Measurements from ENCODE around the gene CLCN2.

The CLCN2 gene

DNA sequence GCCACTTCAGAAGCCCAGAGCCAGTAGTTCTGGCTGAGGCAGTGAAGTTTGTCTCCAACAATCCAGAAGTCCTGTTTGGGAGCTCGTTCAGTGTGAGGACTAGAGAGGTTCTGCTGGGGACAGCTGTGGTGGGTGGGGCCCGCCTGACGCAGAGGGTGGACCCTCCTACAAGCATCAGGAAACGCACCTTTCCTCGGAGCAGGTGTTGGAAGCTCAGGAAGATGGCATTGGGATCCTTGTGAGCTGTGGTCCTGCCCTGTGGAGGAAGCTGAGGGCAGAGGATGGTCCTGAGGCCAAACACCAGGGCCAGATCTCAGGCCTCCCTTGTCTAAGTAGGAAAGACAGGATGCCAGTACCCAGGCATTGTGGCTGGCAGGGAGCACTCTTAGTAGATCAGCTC is 11.5 kb upstream of the CLCN2 start:
- no peak for DNase-seq
- no peak overlapping the region for H3K4me3 Mint-ChIP-seq

DNA sequence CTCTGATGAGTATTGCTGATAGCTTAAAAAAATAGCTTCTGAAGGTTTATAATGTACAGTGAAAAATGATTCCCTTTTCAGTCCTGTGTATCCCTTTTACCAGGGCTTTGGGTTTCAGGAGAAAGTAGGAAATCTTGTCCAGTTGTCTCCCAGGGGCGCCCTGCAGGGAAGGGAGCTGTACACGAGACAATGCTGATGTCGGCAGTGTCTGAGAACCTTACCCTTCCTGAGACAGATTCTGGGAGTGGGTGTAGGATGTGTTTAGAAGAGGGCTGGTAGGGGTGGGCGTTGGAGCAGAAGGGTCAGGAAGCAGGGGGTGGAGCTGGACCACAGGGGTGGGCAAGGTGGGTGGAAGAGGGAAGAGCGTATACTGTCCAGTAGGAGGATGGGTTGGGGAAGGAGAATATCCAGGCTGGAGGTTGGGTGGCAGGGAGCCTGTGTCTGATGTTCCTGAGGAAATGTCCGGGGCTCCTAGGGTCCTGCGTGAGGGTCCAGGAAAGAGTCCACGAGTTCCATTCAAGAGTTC is 11.0 kb upstream of the CLCN2 start:
- H3K27me3 Mint-ChIP-seq (ENCODE audit: low read depth, poor library complexity): peaks cover 15% of the 10 kb centered on the region
- H3K27ac Mint-ChIP-seq: no peak overlapping the region
- TF ChIP-seq, protein P1, sequence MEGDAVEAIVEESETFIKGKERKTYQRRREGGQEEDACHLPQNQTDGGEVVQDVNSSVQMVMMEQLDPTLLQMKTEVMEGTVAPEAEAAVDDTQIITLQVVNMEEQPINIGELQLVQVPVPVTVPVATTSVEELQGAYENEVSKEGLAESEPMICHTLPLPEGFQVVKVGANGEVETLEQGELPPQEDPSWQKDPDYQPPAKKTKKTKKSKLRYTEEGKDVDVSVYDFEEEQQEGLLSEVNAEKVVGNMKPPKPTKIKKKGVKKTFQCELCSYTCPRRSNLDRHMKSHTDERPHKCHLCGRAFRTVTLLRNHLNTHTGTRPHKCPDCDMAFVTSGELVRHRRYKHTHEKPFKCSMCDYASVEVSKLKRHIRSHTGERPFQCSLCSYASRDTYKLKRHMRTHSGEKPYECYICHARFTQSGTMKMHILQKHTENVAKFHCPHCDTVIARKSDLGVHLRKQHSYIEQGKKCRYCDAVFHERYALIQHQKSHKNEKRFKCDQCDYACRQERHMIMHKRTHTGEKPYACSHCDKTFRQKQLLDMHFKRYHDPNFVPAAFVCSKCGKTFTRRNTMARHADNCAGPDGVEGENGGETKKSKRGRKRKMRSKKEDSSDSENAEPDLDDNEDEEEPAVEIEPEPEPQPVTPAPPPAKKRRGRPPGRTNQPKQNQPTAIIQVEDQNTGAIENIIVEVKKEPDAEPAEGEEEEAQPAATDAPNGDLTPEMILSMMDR (IDR thresholded peaks at IDR 0.05): no peak
- H3K9me3 Mint-ChIP-seq: no peaks in the 10 kb centered on the region
- no peak for DNase-seq
- peaks cover 31% of the 10 kb centered on the region for H3K4me1 Mint-ChIP-seq
- H3K36me3 Mint-ChIP-seq (ENCODE audit: low read depth): peaks cover 29% of the 10 kb centered on the region
- H3K4me3 Mint-ChIP-seq: no peak overlapping the region

More for the DNA sequence above, 11.5 kb upstream of the CLCN2 start:
- no peak overlapping the region for H3K27ac Mint-ChIP-seq
- TF ChIP-seq, protein P1 (IDR thresholded peaks at IDR 0.05): no peak
- H3K4me1 Mint-ChIP-seq: peaks cover 36% of the 10 kb centered on the region
- H3K36me3 Mint-ChIP-seq (ENCODE audit: low read depth): peaks cover 23% of the 10 kb centered on the region
- no peaks in the 10 kb centered on the region for H3K9me3 Mint-ChIP-seq
- peaks cover 15% of the 10 kb centered on the region for H3K27me3 Mint-ChIP-seq (ENCODE audit: low read depth, poor library complexity)

DNA sequence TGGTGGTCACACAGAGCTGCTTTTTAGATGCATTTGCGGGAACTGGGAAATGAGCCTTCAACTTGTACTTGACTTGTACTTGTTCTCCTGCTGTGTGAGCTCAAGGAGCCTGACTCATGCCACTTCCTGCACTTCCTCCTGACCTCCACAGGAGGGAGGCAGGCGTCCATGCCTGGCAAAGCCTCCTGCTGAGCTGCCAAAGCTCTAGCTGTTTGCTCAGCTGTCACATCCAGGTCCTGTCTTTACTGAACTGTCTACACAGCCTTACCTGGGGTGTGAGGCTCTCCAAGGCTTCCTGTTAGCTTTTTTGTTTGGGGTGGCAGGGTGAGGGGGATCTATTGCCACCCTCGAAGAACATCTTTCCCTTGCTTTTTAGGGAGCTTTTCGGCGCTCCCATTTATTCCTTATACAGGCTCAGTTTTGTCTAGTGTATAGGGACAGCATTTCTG is 10.2 kb upstream of the CLCN2 start:
- Mint-ChIP-seq H3K36me3 (ENCODE audit: low read depth) (peaks cover 37% of the 10 kb centered on the region), H3K27me3 (ENCODE audit: low read depth, poor library complexity) (peaks cover 12% of the 10 kb centered on the region), H3K4me1 (peaks cover 28% of the 10 kb centered on the region), H3K4me3 (no peak overlapping the region), H3K27ac (peak overlapping the region; percentile 53), H3K9me3 (no peaks in the 10 kb centered on the region)
- TF ChIP-seq, protein P1 (IDR thresholded peaks at IDR 0.05): peak; percentile 97
- DNase-seq: peak; percentile 74

DNA sequence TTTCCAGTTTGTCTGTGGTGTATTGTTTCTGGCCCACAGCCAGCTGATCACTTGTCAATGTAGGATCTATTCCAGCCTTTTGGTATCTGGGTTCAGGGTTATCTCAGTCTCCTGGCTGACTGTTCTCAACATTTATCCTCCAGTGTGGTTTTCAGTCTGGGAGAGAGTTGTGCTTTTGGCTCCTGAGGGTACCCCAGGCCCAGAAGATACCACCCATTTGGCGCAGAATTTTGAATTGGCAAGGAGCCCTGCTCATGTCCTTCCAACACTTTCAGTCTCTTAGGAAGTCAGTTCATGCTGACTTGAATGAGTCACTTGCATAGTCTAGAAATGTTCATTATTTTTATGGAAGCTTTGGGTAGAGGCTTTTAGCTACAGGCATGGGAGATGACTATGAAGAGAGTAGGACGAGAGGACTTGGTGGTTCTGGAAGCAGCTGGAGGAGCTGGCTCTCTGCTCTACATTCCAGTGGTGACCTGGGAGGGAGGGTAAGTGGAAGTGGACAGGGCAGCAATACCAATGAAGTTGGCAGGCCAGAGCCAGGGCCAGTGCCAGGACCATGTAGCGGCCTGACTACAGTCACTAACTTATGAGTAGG is 7.3 kb upstream of the CLCN2 start:
- no peak overlapping the region for H3K4me3 Mint-ChIP-seq
- no peak overlapping the region for H3K27ac Mint-ChIP-seq
- peaks cover 1% of the 10 kb centered on the region for H3K27me3 Mint-ChIP-seq (ENCODE audit: low read depth, poor library complexity)
- H3K36me3 Mint-ChIP-seq (ENCODE audit: low read depth): peaks cover 50% of the 10 kb centered on the region
- DNase-seq: no peak
- H3K9me3 Mint-ChIP-seq: no peaks in the 10 kb centered on the region
- TF ChIP-seq, protein P1 (IDR thresholded peaks at IDR 0.05): no peak
- peaks cover 32% of the 10 kb centered on the region for H3K4me1 Mint-ChIP-seq

DNA sequence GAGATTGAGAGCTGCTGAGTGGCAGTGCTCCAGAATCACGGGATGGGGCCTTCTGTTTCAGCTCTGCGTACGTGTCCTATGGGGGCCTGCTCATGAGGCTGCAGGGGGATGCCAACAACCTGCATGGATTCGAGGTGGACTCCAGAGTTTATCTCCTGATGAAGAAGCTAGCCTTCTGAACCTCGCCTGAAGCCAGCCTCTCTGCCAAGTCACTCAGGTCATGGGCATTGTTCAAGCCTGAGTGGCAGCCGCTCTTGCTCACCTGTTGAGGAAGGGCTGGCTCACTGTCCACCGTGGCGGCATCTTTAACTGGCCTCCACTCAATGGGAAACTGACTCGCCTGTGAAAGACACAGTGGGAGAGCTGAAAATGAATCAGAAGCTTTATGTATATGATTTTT is 6.7 kb upstream of the CLCN2 start:
- Mint-ChIP-seq H3K27ac (no peak overlapping the region), H3K4me3 (no peak overlapping the region), H3K4me1 (peaks cover 37% of the 10 kb centered on the region), H3K36me3 (ENCODE audit: low read depth) (peaks cover 50% of the 10 kb centered on the region), H3K27me3 (ENCODE audit: low read depth, poor library complexity) (no peaks in the 10 kb centered on the region), H3K9me3 (no peaks in the 10 kb centered on the region)
- TF ChIP-seq, protein P1 (IDR thresholded peaks at IDR 0.05): no peak
- DNase-seq: no peak

All from nephron progenitor cell (in vitro differentiated cells).